Tibial artery (tissue), 4 donors: Measurements from ENCODE around the gene GNB1L.

Source experiments
- DNase-seq, 2 donors: peaks; one replicate each; pipeline ENCODE4 v3.0.0-alpha.2; 2019
- H3K27ac ChIP-seq, 2 donors: fragments of 200-600 bp; sonication (generic) in 1 of 2; 1 replicate in 1 of 2; 2 replicates in 1 of 2; pipeline ENCODE4 v1.5.1; 2018 to 2019; ENCODE audit warnings: mild to moderate bottlenecking in 1 of 2
- H3K27me3 ChIP-seq, 2 donors: fragments of 200-600 bp; sonication (generic) in 1 of 2; one replicate each; pipeline versions ENCODE4 v1.5.1 to v1.6.0; 2016 to 2019
- H3K36me3 ChIP-seq, 3 donors: fragments of 200-600 bp; sonication (generic) in 2 of 3; one replicate each; pipeline ENCODE4 v1.5.1; 2016 to 2019; ENCODE audit warnings: mild to moderate bottlenecking in 2 of 3
- H3K4me1 ChIP-seq, 4 donors: fragments of 200-600 bp; sonication (generic) in 2 of 4; 1 replicate in 3 of 4; 2 replicates in 1 of 4; pipeline ENCODE4 v1.5.1; 2016 to 2019
- H3K4me3 ChIP-seq, 2 donors: fragments of 200-600 bp; sonication (generic) in 1 of 2; 1 replicate in 1 of 2; 2 replicates in 1 of 2; pipeline ENCODE4 v1.5.1; 2018 to 2019; ENCODE audit warnings: mild to moderate bottlenecking in 2 of 2
- H3K9me3 ChIP-seq, 3 donors: fragments of 200-600 bp; sonication (generic) in 1 of 3; one replicate each; pipeline ENCODE4 v1.5.1; 2016 to 2019
- CTCF ChIP-seq, 2 experiments: fragments of 200-600 bp in 1 of 2; fragments of 450-650 bp in 1 of 2; IDR thresholded peaks; one replicate each; pipeline ENCODE4 v1.5.1; 2017 to 2019; ENCODE audit warnings: antibody characterized with exemption in 2 of 2, mild to moderate bottlenecking in 1 of 2, moderate library complexity in 1 of 2
- intact Hi-C: fragments of 100-400 bp; cut with DNase I; formaldehyde crosslinking; loops from one replicate; pipeline ENCODE4 v1.15.0; 2023; ENCODE audit warnings: low total_unique reads

Gene GNB1L

GRCh38 chr22:19735665-19736510, 118.8 kb downstream of the GNB1L start:
- peaks cover 0 to 40% of the 10 kb centered on the region in 2 donors for H3K27me3 ChIP-seq
- no peak overlapping the region for H3K4me3 ChIP-seq
- no peak for DNase-seq
- no peaks in the 10 kb centered on the region for H3K9me3 ChIP-seq
- no peak overlapping the region for H3K27ac ChIP-seq
- no peaks in the 10 kb centered on the region for H3K36me3 ChIP-seq
- H3K4me1 ChIP-seq: peaks cover 0 to 3% (median 2%) of the 10 kb centered on the region in 4 donors
- intact Hi-C loops: no loop called here
- TF ChIP-seq CTCF (IDR thresholded peaks at IDR 0.05): no peak

DNA sequence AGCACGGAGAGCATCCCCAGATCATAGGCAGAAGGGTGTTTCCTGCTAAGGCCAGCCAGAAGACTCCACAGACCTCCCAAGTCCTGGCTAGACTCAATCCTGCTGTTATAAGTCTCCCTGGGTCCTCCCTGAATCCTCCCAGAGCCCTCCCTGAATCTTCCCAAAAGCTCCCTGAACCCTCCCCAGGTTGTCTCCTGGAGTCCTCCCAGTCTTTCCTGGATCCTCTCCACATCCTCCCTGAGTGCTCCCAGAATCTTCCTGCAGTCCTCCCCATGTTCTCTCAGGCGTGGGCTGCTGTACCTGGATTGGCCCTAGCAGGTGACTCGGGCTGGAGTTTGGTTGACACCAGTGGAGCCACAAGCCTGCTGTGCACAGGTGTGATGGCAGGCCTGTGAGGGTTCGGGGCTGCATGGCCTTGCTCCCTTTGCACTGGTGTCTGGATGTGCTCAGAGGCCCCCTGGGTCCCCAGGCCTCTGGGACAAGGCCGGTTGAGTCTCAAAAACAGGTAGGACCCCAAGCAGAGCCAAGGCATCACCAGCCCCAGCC, 119.8 kb downstream of the GNB1L start:
- peaks cover 0 to 38% of the 10 kb centered on the region in 2 donors for H3K27me3 ChIP-seq
- TF ChIP-seq CTCF (IDR thresholded peaks at IDR 0.05): no peak
- no peak overlapping the region for H3K4me3 ChIP-seq
- H3K36me3 ChIP-seq: no peaks in the 10 kb centered on the region
- H3K27ac ChIP-seq: no peak overlapping the region
- H3K4me1 ChIP-seq: peaks cover 0 to 9% (median 7%) of the 10 kb centered on the region in 4 donors
- intact Hi-C loops: no loop called here
- no peaks in the 10 kb centered on the region for H3K9me3 ChIP-seq
- no peak for DNase-seq

- Histone ChIP-seq H3K36me3 (no peaks in the 10 kb centered on the region), H3K27me3 (peaks cover 0 to 32% of the 10 kb centered on the region in 2 donors), H3K27ac (no peak overlapping the region), H3K9me3 (no peaks in the 10 kb centered on the region), H3K4me3 (no peak overlapping the region), H3K4me1 (peaks cover 0 to 9% (median 7%) of the 10 kb centered on the region in 4 donors)
- intact Hi-C loops: no loop called here
- no peak for TF ChIP-seq CTCF (IDR thresholded peaks at IDR 0.05)
- no peak for DNase-seq
These were observed 120.5 kb downstream of the GNB1L start for GRCh38 chr22:19734163-19734562.

DNA sequence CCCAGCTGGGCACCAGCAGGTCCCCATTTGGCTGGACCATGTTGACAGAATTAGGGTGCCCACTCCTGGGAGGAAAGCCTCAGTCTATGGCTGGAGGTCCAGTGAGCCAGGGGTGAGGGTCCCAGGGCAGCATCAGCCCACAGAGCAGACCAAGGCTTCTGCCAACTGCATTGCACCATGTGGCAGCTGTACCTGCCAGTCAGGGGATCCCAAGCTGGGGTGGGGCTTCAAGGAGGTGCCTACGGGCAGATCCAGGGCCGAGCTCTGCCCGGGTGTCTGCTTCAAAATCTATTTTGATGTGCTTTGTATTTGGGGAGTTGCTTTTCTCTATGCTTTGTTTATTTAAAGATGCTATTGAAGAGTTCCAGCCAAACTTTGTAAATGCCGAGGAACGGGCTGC, 120.9 kb downstream of the GNB1L start:
- Histone ChIP-seq H3K27me3 (peaks cover 0 to 28% of the 10 kb centered on the region in 2 donors), H3K4me1 (peaks cover 0 to 9% (median 7%) of the 10 kb centered on the region in 4 donors), H3K4me3 (no peak overlapping the region), H3K27ac (no peak overlapping the region), H3K9me3 (no peaks in the 10 kb centered on the region), H3K36me3 (no peaks in the 10 kb centered on the region)
- intact Hi-C loops: no loop called here
- no peak for DNase-seq
- no peak for TF ChIP-seq CTCF (IDR thresholded peaks at IDR 0.05)
